IMR-90 (cell line): ENCODE data around the gene ERRFI1. TPM values are rescaled to one million over a fixed set of nuclear protein-coding genes. Genes with fewer than 3 reads are reported as not detected.

Experiments used
- ATAC-seq: fragments of 200-7000 bp; cut with Tn5 transposase; 2 replicates; pipeline ENCODE4 v1.9.1; 2020; ENCODE audit warnings: low read depth, mild to moderate bottlenecking, moderate library complexity
- BruUV-seq: library from RNA; stranded (reverse); fragments of 400-500 nt; replicated peaks from 2 replicates; lab custom pipeline; 2021; lab: Mats Ljungman, UMichigan
- CTCF ChIA-PET: fragments of 300-600 bp; formaldehyde crosslinking; extraction: SDS; loops from one replicate; lab custom pipeline; 2021; ENCODE audit warnings: antibody characterized with exemption; lab: Yijun Ruan, JAX
- POLR2A ChIA-PET: fragments of 300-600 bp; sonication (Branson Sonifier 250); formaldehyde crosslinking; loops from one replicate; lab custom pipeline; 2022; ENCODE audit warnings: antibody characterized with exemption; ENCODE audit not compliant: unreplicated experiment; lab: Charles Lee
- DNase-seq: peaks from one replicate; pipeline ENCODE4 v3.0.0; 2013
- H2AFZ ChIP-seq: replicated peaks from 2 replicates; pipeline ENCODE3; 2013; ENCODE audit warnings: low read length, mild to moderate bottlenecking; ENCODE audit not compliant: poor library complexity
- H2AK5ac ChIP-seq: 2 replicates; pipeline ENCODE4 v1.6.1; 2013; ENCODE audit warnings: low read depth, low read length, inconsistent platforms
- H2AK9ac ChIP-seq: replicated peaks from 2 replicates; pipeline ENCODE3; 2013; ENCODE audit warnings: mild to moderate bottlenecking, low read depth, low read length, moderate library complexity; ENCODE audit not compliant: poor library complexity
- H2BK120ac ChIP-seq: 2 replicates; pipeline ENCODE4 v1.6.1; 2013; ENCODE audit warnings: low read depth, low read length, inconsistent platforms
- H2BK15ac ChIP-seq: 3 replicates; pipeline ENCODE4 v1.6.1; 2013; ENCODE audit warnings: low read depth, low read length, inconsistent platforms
- H2BK20ac ChIP-seq: 2 replicates; pipeline ENCODE4 v1.6.1; 2013; ENCODE audit warnings: low read depth, mild to moderate bottlenecking, inconsistent platforms, low read length, moderate library complexity
- H2BK5ac ChIP-seq: 2 replicates; pipeline ENCODE4 v1.6.1; 2013; ENCODE audit warnings: mild to moderate bottlenecking, low read depth, low read length, inconsistent platforms; ENCODE audit not compliant: poor library complexity, severe bottlenecking
- H3K14ac ChIP-seq: replicated peaks from 2 replicates; pipeline ENCODE4 v1.6.1; 2013; ENCODE audit warnings: low read depth, low read length, inconsistent platforms
- H3K18ac ChIP-seq: 2 replicates; pipeline ENCODE4 v1.6.1; 2013; ENCODE audit warnings: low read depth, low read length, control low read depth
- H3K23ac ChIP-seq: 2 replicates; pipeline ENCODE4 v1.6.1; 2013; ENCODE audit warnings: low read depth, low read length, inconsistent platforms
- H3K27ac ChIP-seq: 2 replicates; pipeline ENCODE4 v1.5.1; 2013; ENCODE audit warnings: mild to moderate bottlenecking, control low read depth, low read length; ENCODE audit not compliant: insufficient read depth
- H3K27me3 ChIP-seq: 2 replicates; pipeline ENCODE4 v1.6.1; 2013; ENCODE audit warnings: low read length; ENCODE audit not compliant: control insufficient read depth, insufficient read depth
- H3K36me3 ChIP-seq: 2 replicates; pipeline ENCODE4 v1.6.1; 2013; ENCODE audit warnings: low read length, mixed read lengths; ENCODE audit not compliant: control insufficient read depth, insufficient read depth
- H3K4ac ChIP-seq: 2 replicates; pipeline ENCODE4 v1.6.1; 2013; ENCODE audit warnings: low read depth, low read length, inconsistent platforms
- H3K4me1 ChIP-seq: 2 replicates; pipeline ENCODE4 v1.6.1; 2013; ENCODE audit warnings: low read length, mixed read lengths; ENCODE audit not compliant: control insufficient read depth, insufficient read depth
- H3K4me2 ChIP-seq: 2 replicates; pipeline ENCODE4 v1.6.1; 2013; ENCODE audit warnings: low read depth, mild to moderate bottlenecking, control low read depth, low read length, moderate library complexity
- H3K4me3 ChIP-seq: 2 replicates; pipeline ENCODE4 v1.5.1; 2013; ENCODE audit warnings: low read depth, mild to moderate bottlenecking, control low read depth, low read length, moderate library complexity; ENCODE audit not compliant: insufficient read depth
- H3K56ac ChIP-seq: 2 replicates; pipeline ENCODE4 v1.6.1; 2013; ENCODE audit warnings: low read length, inconsistent platforms; ENCODE audit not compliant: insufficient read depth; ENCODE audit errors: extremely low read depth
- H3K79me1 ChIP-seq, 2 experiments: 2 replicates each; pipeline ENCODE4 v1.6.1; 2013; ENCODE audit warnings: low read length in 2 of 2, inconsistent platforms in 1 of 2, low read depth in 1 of 2
- H3K9ac ChIP-seq: 2 replicates; pipeline ENCODE4 v1.6.1; 2013; ENCODE audit warnings: low read depth, low read length, control low read depth
- H3K9me1 ChIP-seq: 2 replicates; pipeline ENCODE4 v1.6.1; 2013; ENCODE audit warnings: low read length, inconsistent platforms; ENCODE audit not compliant: insufficient read depth
- H3K9me3 ChIP-seq: 2 replicates; pipeline ENCODE4 v1.6.1; 2013; ENCODE audit warnings: low read length; ENCODE audit not compliant: control insufficient read depth, insufficient read depth
- H4K20me1 ChIP-seq: 2 replicates; pipeline ENCODE4 v1.6.1; 2013; ENCODE audit warnings: low read length, inconsistent platforms; ENCODE audit not compliant: insufficient read depth
- H4K5ac ChIP-seq: 2 replicates; pipeline ENCODE4 v1.6.1; 2013; ENCODE audit warnings: mild to moderate bottlenecking, low read depth, low read length, control low read depth
- H4K8ac ChIP-seq, 2 experiments: 2 replicates each; pipeline ENCODE4 v1.6.1; 2013; ENCODE audit warnings: low read depth in 2 of 2, low read length in 2 of 2, control low read depth in 1 of 2, inconsistent platforms in 1 of 2
- H4K91ac ChIP-seq: 2 replicates; pipeline ENCODE4 v1.6.1; 2013; ENCODE audit warnings: low read depth, low read length, inconsistent platforms; ENCODE audit not compliant: insufficient read depth
- CEBPB ChIP-seq: IDR thresholded peaks from 2 replicates; pipeline ENCODE4 v1.6.1; 2012; ENCODE audit warnings: low read depth, low read length, improper control_type of control experiment
- MXI1 ChIP-seq: IDR thresholded peaks from 2 replicates; pipeline ENCODE4 v1.6.1; 2012; ENCODE audit warnings: low read depth, mild to moderate bottlenecking, low read length, moderate library complexity, borderline replicate concordance
- POLR2A ChIP-seq: IDR thresholded peaks from 2 replicates; pipeline ENCODE4 v1.6.1; 2012; ENCODE audit warnings: mild to moderate bottlenecking, low read depth, low read length
- SMC3 ChIP-seq: fragments of 150-350 bp; IDR thresholded peaks from 2 replicates; pipeline ENCODE4 v1.6.1; 2016; ENCODE audit warnings: low read depth, mild to moderate bottlenecking, antibody characterized with exemption, low read length, moderate library complexity
- WGBS, 2 experiments: methylation state at CpG; one replicate each; pipeline versions ENCODE4 v1.1.5 to v1.1.7; 2013; ENCODE audit warnings: missing lambda C conversion rate in 2 of 2; ENCODE audit not compliant: insufficient read length in 1 of 2; ENCODE audit errors: extremely low coverage in 2 of 2; 5-methylcytosine and 5-hydroxymethylcytosine counted together
- dilution Hi-C: fragments of 300-500 bp; cut with HindIII; formaldehyde crosslinking; loops from one replicate; pipeline ENCODE4 v1.14.3; 2018; ENCODE audit warnings: low sequenced_read_pairs; ENCODE audit not compliant: unreplicated experiment
- in situ Hi-C: fragments of 300-500 bp; cut with MboI; formaldehyde crosslinking; loops from 3 replicates; pipeline ENCODE4 v1.14.3; 2019; ENCODE audit warnings: low sequenced_read_pairs, inconsistent platforms, mixed read lengths
- intact Hi-C: fragments of 100-400 bp; cut with micrococcal nuclease; formaldehyde crosslinking; loops from 2 replicates; pipeline ENCODE4 v1.10.0; 2022
- polyA plus RNA-seq, 3 experiments: library from polyadenylated mRNA; depleted of rRNA; stranded (reverse); fragments of >200 nt; gene quantifications; 2 replicates each; pipeline ENCODE4 v1.2.3, GENCODE V29; 2012; ENCODE audit warnings: low replicate concordance in 1 of 3
- total RNA-seq: library from RNA; depleted of rRNA; stranded (reverse); fragments of >200 nt; gene quantifications from 2 replicates; pipeline ENCODE4 v1.2.3, GENCODE V29; 2012

Gene ERRFI1
- total and polyA plus RNA-seq, 2 of the 4 experiments (the other 2 are of a cell fraction), result 101 to 145 TPM

GRCh38 chr1:8047112-8047511 is 21.0 kb upstream of the ERRFI1 start:
- peak overlapping the region; percentile 29; the same call in 1 of the 3 replicates for H2BK15ac ChIP-seq
- no peaks in the 10 kb centered on the region for H3K79me1 ChIP-seq
- H3K4me1 ChIP-seq, result peaks cover 12% of the 10 kb centered on the region
- peak overlapping the region; percentile 87 for H2BK5ac ChIP-seq
- no peak overlapping the region for H3K9ac ChIP-seq
- ATAC-seq, result peak; percentile 35; the same call in 1 of the 2 replicates
- H3K23ac ChIP-seq, result 0 out of 2 replicates have a peak overlapping the region, but pooled peaks have one; percentile 7
- CTCF ChIA-PET, result no interaction called here
- no TSS peak for BruUV-seq
- dilution Hi-C loops (no loop called here), in situ Hi-C loops (no loop called here), intact Hi-C loops (loop anchor here (5.0 kb wide), 1 partner anchor 45 kb away; no protein-coding TSS in a partner anchor)
- H2BK20ac ChIP-seq, result peak overlapping the region; percentile 9
- peak overlapping the region; percentile 34; the same call in 1 of the 2 replicates for H3K27ac ChIP-seq
- H3K9me3 ChIP-seq, result no peaks in the 10 kb centered on the region
- H2BK120ac ChIP-seq, result peak overlapping the region; percentile 80
- H4K5ac ChIP-seq, result peak overlapping the region; percentile 8; the same call in 1 of the 2 replicates
- H4K8ac ChIP-seq, result peak overlapping the region; percentile 45 to 52; a peak in 3 of 4 replicates
- H4K91ac ChIP-seq, result peak overlapping the region; percentile 22; the same call in 1 of the 2 replicates
- H3K27me3 ChIP-seq, result no peaks in the 10 kb centered on the region
- H2AFZ ChIP-seq, result no peak overlapping the region
- H3K36me3 ChIP-seq, result no peaks in the 10 kb centered on the region
- peaks cover 5% of the 10 kb centered on the region for H3K9me1 ChIP-seq
- DNase-seq, result peak; percentile 61
- TF ChIP-seq POLR2A, result no peak
- peak; percentile 87 for TF ChIP-seq CEBPB
- no peak for TF ChIP-seq MXI1
- no peak for TF ChIP-seq SMC3
- 0 out of 2 replicates have a peak overlapping the region, but pooled peaks have one; percentile 5 for H3K56ac ChIP-seq
- H3K4ac ChIP-seq, result no peak overlapping the region
- H3K4me2 ChIP-seq, result no peak overlapping the region
- POLR2A ChIA-PET, result no interaction called here
- H4K20me1 ChIP-seq, result no peaks in the 10 kb centered on the region
- no CpG with 5 or more reads among the region's 3 CpGs for WGBS, 2 experiments
- H3K14ac ChIP-seq, result peak overlapping the region; percentile 29; the same call in 1 of the 2 replicates
- no peak overlapping the region for H3K18ac ChIP-seq
- H3K4me3 ChIP-seq, result no peak overlapping the region
- 0 out of 2 replicates have a peak overlapping the region, but pooled peaks have one; percentile 9 for H2AK5ac ChIP-seq
- H2AK9ac ChIP-seq, result no peak overlapping the region
